Prostate gland (tissue), 2 donors: ENCODE results near the gene CDH26.

Experiments used
- CTCF ChIP-seq, 4 experiments: fragments of 200-600 bp in 2 of 4; fragments of 450-650 bp in 2 of 4; sonication (generic) in 2 of 4; IDR thresholded peaks; 1 replicate in 3 of 4; 2 replicates in 1 of 4; pipeline ENCODE4 v1.5.1; 2016 to 2019; ENCODE audit warnings: antibody characterized with exemption in 4 of 4, mild to moderate bottlenecking in 2 of 4, moderate library complexity in 2 of 4
- POLR2A ChIP-seq: fragments of 450-650 bp; IDR thresholded peaks from one replicate; pipeline ENCODE4 v1.6.1; 2016; ENCODE audit warnings: antibody characterized with exemption, mild to moderate bottlenecking
- POLR2AphosphoS5 ChIP-seq: sonication (generic); formaldehyde crosslinking; IDR thresholded peaks from one replicate; pipeline ENCODE4 v1.6.1; 2017; ENCODE audit warnings: antibody characterized with exemption

GRCh38 chr20:60024801-60025200, 66.6 kb downstream of the CDH26 start:
- TF ChIP-seq CTCF (IDR thresholded peaks at IDR 0.05) (no peak), POLR2A (no peak), POLR2AphosphoS5 (no peak)
